WTC11 (cell line): ENCODE results near the gene NOP56. TPM values are rescaled to one million over a fixed set of nuclear protein-coding genes. Genes with fewer than 3 reads are reported as not detected.

Source experiments
- ATAC-seq: fragments of 200-7000 bp; cut with Tn5 transposase; 2 replicates; pipeline ENCODE4 v1.10.0; 2021; ENCODE audit warnings: mild to moderate bottlenecking, moderate library complexity
- CTCF ChIA-PET: fragments of 300-600 bp; sonication (Branson Sonifier 250); formaldehyde crosslinking; loops from one replicate; lab custom pipeline; 2021; ENCODE audit warnings: antibody characterized with exemption; lab: Charles Lee
- POLR2A ChIA-PET: fragments of 350-600 bp; sonication (Branson Sonifier 250); formaldehyde crosslinking; loops from one replicate; lab custom pipeline; 2021; ENCODE audit warnings: antibody characterized with exemption; lab: Charles Lee
- DNase-seq: peaks from one replicate; pipeline ENCODE4 v3.0.0; 2021; ENCODE audit warnings: low spot score
- H3K27ac Mint-ChIP-seq: 2 replicates; pipeline ENCODE4 v1.8.0; 2021; ENCODE audit warnings: mixed read lengths
- H3K27me3 Mint-ChIP-seq: 2 replicates; pipeline ENCODE4 v1.8.0; 2021; ENCODE audit warnings: low read depth, mild to moderate bottlenecking, moderate library complexity, mixed read lengths
- H3K36me3 Mint-ChIP-seq: 2 replicates; pipeline ENCODE4 v1.8.0; 2021; ENCODE audit warnings: mixed read lengths
- H3K4me1 Mint-ChIP-seq: 2 replicates; pipeline ENCODE4 v1.8.0; 2022; ENCODE audit warnings: mixed read lengths
- H3K4me3 Mint-ChIP-seq: 2 replicates; pipeline ENCODE4 v1.8.0; 2021; ENCODE audit warnings: mild to moderate bottlenecking, moderate library complexity, mixed read lengths
- H3K9me3 Mint-ChIP-seq: 2 replicates; pipeline ENCODE4 v1.8.0; 2021; ENCODE audit warnings: mixed read lengths
- CBFB ChIP-seq: sonication (generic); formaldehyde crosslinking; IDR thresholded peaks from 2 replicates; pipeline ENCODE4 v1.8.1; 2022; ENCODE audit warnings: mild to moderate bottlenecking, low read depth, missing genetic modification reagents
- CREB1 ChIP-seq: sonication (generic); formaldehyde crosslinking; IDR thresholded peaks from 2 replicates; pipeline ENCODE4 v1.8.0; 2023; ENCODE audit warnings: mild to moderate bottlenecking, missing genetic modification reagents
- IRF1 ChIP-seq: sonication (generic); formaldehyde crosslinking; IDR thresholded peaks from 2 replicates; pipeline ENCODE4 v1.8.0; 2023; ENCODE audit warnings: missing genetic modification reagents
- IRF2 ChIP-seq: sonication (generic); formaldehyde crosslinking; IDR thresholded peaks from 2 replicates; pipeline ENCODE4 v1.8.0; 2022; ENCODE audit warnings: low read depth, missing genetic modification reagents, borderline replicate concordance
- JUN ChIP-seq: sonication (generic); formaldehyde crosslinking; IDR thresholded peaks from 2 replicates; pipeline ENCODE4 v1.8.0; 2023; ENCODE audit warnings: mild to moderate bottlenecking, missing genetic modification reagents
- MXD4 ChIP-seq: fragments of 250-450 bp; sonication (Bioruptor Pico); IDR thresholded peaks from 2 replicates; pipeline ENCODE4 v1.8.0; 2021; ENCODE audit warnings: mild to moderate bottlenecking, moderate library complexity, borderline replicate concordance
- NFE2L1 ChIP-seq: sonication (generic); formaldehyde crosslinking; IDR thresholded peaks from 2 replicates; pipeline ENCODE4 v1.8.1; 2023; ENCODE audit warnings: missing genetic modification reagents
- RORB ChIP-seq: fragments of 250-450 bp; sonication (Bioruptor Pico); IDR thresholded peaks from 2 replicates; pipeline ENCODE4 v1.9.0; 2021; ENCODE audit warnings: mild to moderate bottlenecking
- SMAD4 ChIP-seq: sonication (generic); formaldehyde crosslinking; IDR thresholded peaks from 2 replicates; pipeline ENCODE4 v1.8.0; 2022; ENCODE audit warnings: mild to moderate bottlenecking, missing genetic modification reagents
- USF2 ChIP-seq: sonication (generic); formaldehyde crosslinking; IDR thresholded peaks from 2 replicates; pipeline ENCODE4 v1.8.1; 2023; ENCODE audit warnings: mild to moderate bottlenecking, missing genetic modification reagents, moderate library complexity
- ZNF121 ChIP-seq: sonication (generic); formaldehyde crosslinking; IDR thresholded peaks from 2 replicates; pipeline ENCODE4 v1.8.0; 2023; ENCODE audit warnings: missing genetic modification reagents
- ZNF219 ChIP-seq: sonication (generic); formaldehyde crosslinking; IDR thresholded peaks from 2 replicates; pipeline ENCODE4 v1.8.0; 2023; ENCODE audit warnings: missing genetic modification reagents, mild to moderate bottlenecking, borderline replicate concordance
- ZNF396 ChIP-seq: fragments of 250-450 bp; sonication (Bioruptor Pico); IDR thresholded peaks from 2 replicates; pipeline ENCODE4 v1.8.0; 2021; ENCODE audit warnings: mild to moderate bottlenecking, moderate library complexity, borderline replicate concordance
- total RNA-seq: library from RNA; stranded (reverse); gene quantifications from 3 replicates; pipeline ENCODE4 v1.2.3, GENCODE V29; 2021
- TF ChIP-seq, protein P1 (sequence below): sonication (generic); formaldehyde crosslinking; IDR thresholded peaks from 2 replicates; pipeline ENCODE4 v1.8.0; 2023; ENCODE audit warnings: missing genetic modification reagents, mild to moderate bottlenecking, borderline replicate concordance
- TF ChIP-seq, protein P2 (sequence below): fragments of 250-450 bp; sonication (Bioruptor Pico); IDR thresholded peaks from 2 replicates; pipeline ENCODE4 v1.9.0; 2021; ENCODE audit warnings: moderate library complexity, mild to moderate bottlenecking, inconsistent platforms, borderline replicate concordance
- TF ChIP-seq, protein P3 (sequence below): sonication (generic); formaldehyde crosslinking; IDR thresholded peaks from 2 replicates; pipeline ENCODE4 v1.8.1; 2022; ENCODE audit warnings: missing genetic modification reagents, borderline replicate concordance
- TF ChIP-seq, protein P4 (sequence below): sonication (generic); formaldehyde crosslinking; IDR thresholded peaks from 2 replicates; pipeline ENCODE4 v1.8.1; 2022; ENCODE audit warnings: low read depth, missing genetic modification reagents, borderline replicate concordance
- TF ChIP-seq, protein P5 (sequence below): sonication (generic); formaldehyde crosslinking; IDR thresholded peaks from 2 replicates; pipeline ENCODE4 v1.8.1; 2022; ENCODE audit warnings: mild to moderate bottlenecking, moderate library complexity, missing genetic modification reagents

Gene NOP56
- total RNA-seq, 1 experiment from 2014 or later: 634 TPM

GRCh38 chr20:2616634-2617033, 35.8 kb upstream of the NOP56 start:
- TF ChIP-seq RORB (CRISPR knock-in tag) (no peak), ZNF219 (CRISPR knock-in tag) (no peak), IRF2 (CRISPR knock-in tag) (no peak), SMAD4 (CRISPR knock-in tag) (no peak), MXD4 (no peak), USF2 (CRISPR knock-in tag) (no peak), CREB1 (no peak), ZNF396 (no peak)
- TF ChIP-seq, protein P1, sequence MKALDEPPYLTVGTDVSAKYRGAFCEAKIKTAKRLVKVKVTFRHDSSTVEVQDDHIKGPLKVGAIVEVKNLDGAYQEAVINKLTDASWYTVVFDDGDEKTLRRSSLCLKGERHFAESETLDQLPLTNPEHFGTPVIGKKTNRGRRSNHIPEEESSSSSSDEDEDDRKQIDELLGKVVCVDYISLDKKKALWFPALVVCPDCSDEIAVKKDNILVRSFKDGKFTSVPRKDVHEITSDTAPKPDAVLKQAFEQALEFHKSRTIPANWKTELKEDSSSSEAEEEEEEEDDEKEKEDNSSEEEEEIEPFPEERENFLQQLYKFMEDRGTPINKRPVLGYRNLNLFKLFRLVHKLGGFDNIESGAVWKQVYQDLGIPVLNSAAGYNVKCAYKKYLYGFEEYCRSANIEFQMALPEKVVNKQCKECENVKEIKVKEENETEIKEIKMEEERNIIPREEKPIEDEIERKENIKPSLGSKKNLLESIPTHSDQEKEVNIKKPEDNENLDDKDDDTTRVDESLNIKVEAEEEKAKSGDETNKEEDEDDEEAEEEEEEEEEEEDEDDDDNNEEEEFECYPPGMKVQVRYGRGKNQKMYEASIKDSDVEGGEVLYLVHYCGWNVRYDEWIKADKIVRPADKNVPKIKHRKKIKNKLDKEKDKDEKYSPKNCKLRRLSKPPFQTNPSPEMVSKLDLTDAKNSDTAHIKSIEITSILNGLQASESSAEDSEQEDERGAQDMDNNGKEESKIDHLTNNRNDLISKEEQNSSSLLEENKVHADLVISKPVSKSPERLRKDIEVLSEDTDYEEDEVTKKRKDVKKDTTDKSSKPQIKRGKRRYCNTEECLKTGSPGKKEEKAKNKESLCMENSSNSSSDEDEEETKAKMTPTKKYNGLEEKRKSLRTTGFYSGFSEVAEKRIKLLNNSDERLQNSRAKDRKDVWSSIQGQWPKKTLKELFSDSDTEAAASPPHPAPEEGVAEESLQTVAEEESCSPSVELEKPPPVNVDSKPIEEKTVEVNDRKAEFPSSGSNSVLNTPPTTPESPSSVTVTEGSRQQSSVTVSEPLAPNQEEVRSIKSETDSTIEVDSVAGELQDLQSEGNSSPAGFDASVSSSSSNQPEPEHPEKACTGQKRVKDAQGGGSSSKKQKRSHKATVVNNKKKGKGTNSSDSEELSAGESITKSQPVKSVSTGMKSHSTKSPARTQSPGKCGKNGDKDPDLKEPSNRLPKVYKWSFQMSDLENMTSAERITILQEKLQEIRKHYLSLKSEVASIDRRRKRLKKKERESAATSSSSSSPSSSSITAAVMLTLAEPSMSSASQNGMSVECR (CRISPR knock-in tag): no peak
- TF ChIP-seq, protein P2, sequence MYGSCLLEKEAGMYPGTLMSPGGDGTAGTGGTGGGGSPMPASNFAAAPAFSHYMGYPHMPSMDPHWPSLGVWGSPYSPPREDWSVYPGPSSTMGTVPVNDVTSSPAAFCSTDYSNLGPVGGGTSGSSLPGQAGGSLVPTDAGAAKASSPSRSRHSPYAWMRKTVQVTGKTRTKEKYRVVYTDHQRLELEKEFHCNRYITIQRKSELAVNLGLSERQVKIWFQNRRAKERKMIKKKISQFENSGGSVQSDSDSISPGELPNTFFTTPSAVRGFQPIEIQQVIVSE (CRISPR knock-in tag): no peak
- TF ChIP-seq, protein P3, sequence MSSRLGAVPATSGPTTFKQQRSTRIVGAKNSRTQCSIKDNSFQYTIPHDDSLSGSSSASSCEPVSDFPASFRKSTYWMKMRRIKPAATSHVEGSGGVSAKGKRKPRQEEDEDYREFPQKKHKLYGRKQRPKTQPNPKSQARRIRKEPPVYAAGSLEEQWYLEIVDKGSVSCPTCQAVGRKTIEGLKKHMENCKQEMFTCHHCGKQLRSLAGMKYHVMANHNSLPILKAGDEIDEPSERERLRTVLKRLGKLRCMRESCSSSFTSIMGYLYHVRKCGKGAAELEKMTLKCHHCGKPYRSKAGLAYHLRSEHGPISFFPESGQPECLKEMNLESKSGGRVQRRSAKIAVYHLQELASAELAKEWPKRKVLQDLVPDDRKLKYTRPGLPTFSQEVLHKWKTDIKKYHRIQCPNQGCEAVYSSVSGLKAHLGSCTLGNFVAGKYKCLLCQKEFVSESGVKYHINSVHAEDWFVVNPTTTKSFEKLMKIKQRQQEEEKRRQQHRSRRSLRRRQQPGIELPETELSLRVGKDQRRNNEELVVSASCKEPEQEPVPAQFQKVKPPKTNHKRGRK: no peak
- TF ChIP-seq, protein P4, sequence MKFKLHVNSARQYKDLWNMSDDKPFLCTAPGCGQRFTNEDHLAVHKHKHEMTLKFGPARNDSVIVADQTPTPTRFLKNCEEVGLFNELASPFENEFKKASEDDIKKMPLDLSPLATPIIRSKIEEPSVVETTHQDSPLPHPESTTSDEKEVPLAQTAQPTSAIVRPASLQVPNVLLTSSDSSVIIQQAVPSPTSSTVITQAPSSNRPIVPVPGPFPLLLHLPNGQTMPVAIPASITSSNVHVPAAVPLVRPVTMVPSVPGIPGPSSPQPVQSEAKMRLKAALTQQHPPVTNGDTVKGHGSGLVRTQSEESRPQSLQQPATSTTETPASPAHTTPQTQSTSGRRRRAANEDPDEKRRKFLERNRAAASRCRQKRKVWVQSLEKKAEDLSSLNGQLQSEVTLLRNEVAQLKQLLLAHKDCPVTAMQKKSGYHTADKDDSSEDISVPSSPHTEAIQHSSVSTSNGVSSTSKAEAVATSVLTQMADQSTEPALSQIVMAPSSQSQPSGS: no peak
- TF ChIP-seq, protein P5, sequence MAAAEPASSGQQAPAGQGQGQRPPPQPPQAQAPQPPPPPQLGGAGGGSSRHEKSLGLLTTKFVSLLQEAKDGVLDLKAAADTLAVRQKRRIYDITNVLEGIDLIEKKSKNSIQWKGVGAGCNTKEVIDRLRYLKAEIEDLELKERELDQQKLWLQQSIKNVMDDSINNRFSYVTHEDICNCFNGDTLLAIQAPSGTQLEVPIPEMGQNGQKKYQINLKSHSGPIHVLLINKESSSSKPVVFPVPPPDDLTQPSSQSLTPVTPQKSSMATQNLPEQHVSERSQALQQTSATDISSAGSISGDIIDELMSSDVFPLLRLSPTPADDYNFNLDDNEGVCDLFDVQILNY: no peak
- H3K36me3 Mint-ChIP-seq: no peaks in the 10 kb centered on the region
- peaks cover 10% of the 10 kb centered on the region; the same call in 1 of the 2 replicates for H3K9me3 Mint-ChIP-seq
- no peaks in the 10 kb centered on the region for H3K4me1 Mint-ChIP-seq
- no peak for DNase-seq
- no peak overlapping the region for H3K27ac Mint-ChIP-seq
- H3K27me3 Mint-ChIP-seq: peaks cover 36% of the 10 kb centered on the region
- no peak for ATAC-seq
- POLR2A ChIA-PET: no interaction called here
- CTCF ChIA-PET: no interaction called here
- no peak overlapping the region for H3K4me3 Mint-ChIP-seq

DNA sequence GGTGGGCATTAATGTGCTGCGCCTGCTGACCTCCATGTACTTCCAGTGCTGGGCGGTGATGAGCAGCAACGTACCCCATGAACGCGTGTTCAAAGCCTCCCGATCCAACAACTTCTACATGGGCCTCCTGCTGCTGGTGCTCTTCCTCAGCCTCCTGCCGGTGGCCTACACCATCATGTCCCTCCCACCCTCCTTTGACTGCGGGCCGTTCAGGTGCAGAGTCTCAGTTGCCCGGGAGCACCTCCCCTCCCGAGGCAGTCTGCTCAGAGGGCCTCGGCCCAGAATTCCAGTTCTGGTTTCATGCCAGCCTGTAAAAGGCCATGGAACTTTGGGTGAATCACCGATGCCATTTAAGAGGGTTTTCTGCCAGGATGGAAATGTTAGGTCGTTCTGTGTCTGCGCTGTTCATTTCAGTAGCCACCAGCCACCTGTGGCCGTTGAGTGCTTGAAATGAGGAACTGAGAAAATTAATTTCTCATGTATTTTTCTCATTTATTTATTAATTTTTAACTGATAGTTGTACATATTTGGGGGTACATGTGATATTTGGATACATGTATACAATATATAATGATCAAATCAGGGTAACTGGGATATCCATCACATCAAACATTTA, 35.2 kb upstream of the NOP56 start:
- ATAC-seq (no peak), DNase-seq (no peak)
- peaks cover 8% of the 10 kb centered on the region; the same call in 1 of the 2 replicates for H3K9me3 Mint-ChIP-seq
- CTCF ChIA-PET: no interaction called here
- POLR2A ChIA-PET: no interaction called here
- TF ChIP-seq NFE2L1 (no peak), ZNF121 (no peak), IRF1 (CRISPR knock-in tag) (no peak), CBFB (CRISPR knock-in tag) (no peak), RORB (CRISPR knock-in tag) (no peak), JUN (CRISPR knock-in tag) (no peak)
- TF ChIP-seq, all 79 proteins: peak for 0
- no peak overlapping the region for H3K27ac Mint-ChIP-seq
- H3K4me1 Mint-ChIP-seq: no peaks in the 10 kb centered on the region
- no peaks in the 10 kb centered on the region for H3K36me3 Mint-ChIP-seq
- peaks cover 33% of the 10 kb centered on the region for H3K27me3 Mint-ChIP-seq
- H3K4me3 Mint-ChIP-seq: no peak overlapping the region
